Measurements from ENCODE around the gene TMX4.
"Not testable (repeated sequence)": the region's sequence is repeated elsewhere in the genome, so short reads cannot be mapped to it uniquely, and the experiment has no call there.

The TMX4 gene

DNA sequence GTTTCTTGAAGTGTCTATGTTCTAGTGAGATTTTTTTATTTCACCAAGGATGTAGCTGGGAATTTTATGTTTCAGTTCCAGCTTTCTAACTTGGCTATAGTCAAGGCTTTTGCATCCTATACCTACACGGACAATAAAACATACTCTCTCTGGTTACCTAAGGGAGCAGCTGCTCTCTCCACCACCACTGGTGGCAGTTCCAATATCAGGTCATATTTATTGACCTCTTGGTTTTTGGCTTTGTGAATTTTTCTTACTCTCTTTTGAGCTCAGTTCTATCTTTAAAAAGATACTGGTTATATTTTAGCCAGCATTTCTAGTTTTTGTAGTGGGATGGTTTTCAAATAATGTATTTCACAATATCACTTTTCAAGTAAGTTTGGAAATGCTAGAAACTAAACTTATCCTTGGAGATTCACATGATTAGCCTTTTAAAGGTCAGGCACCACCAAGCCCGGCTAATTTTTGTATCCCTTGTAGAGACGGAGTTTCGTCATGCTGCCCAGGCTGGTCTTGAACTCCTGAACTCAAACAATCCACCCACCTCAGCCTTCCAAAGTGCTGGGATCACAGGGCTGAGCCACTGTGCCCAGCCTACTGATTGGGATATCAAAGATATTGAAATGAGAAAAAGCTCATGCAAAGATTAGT is 44.7 kb downstream of the TMX4 start:
- no peaks in the 10 kb centered on the region for H3K27me3 Mint-ChIP-seq (ENCODE audit: low read depth, poor library complexity)
- H3K27ac Mint-ChIP-seq: no peak overlapping the region
- no peaks in the 10 kb centered on the region for H3K4me1 Mint-ChIP-seq
- DNase-seq: no peak
- TF ChIP-seq, protein P1, sequence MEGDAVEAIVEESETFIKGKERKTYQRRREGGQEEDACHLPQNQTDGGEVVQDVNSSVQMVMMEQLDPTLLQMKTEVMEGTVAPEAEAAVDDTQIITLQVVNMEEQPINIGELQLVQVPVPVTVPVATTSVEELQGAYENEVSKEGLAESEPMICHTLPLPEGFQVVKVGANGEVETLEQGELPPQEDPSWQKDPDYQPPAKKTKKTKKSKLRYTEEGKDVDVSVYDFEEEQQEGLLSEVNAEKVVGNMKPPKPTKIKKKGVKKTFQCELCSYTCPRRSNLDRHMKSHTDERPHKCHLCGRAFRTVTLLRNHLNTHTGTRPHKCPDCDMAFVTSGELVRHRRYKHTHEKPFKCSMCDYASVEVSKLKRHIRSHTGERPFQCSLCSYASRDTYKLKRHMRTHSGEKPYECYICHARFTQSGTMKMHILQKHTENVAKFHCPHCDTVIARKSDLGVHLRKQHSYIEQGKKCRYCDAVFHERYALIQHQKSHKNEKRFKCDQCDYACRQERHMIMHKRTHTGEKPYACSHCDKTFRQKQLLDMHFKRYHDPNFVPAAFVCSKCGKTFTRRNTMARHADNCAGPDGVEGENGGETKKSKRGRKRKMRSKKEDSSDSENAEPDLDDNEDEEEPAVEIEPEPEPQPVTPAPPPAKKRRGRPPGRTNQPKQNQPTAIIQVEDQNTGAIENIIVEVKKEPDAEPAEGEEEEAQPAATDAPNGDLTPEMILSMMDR (IDR thresholded peaks at IDR 0.05): no peak
- no peaks in the 10 kb centered on the region for H3K9me3 Mint-ChIP-seq
- no peak overlapping the region for H3K4me3 Mint-ChIP-seq
- H3K36me3 Mint-ChIP-seq (ENCODE audit: low read depth): no peaks in the 10 kb centered on the region

DNA sequence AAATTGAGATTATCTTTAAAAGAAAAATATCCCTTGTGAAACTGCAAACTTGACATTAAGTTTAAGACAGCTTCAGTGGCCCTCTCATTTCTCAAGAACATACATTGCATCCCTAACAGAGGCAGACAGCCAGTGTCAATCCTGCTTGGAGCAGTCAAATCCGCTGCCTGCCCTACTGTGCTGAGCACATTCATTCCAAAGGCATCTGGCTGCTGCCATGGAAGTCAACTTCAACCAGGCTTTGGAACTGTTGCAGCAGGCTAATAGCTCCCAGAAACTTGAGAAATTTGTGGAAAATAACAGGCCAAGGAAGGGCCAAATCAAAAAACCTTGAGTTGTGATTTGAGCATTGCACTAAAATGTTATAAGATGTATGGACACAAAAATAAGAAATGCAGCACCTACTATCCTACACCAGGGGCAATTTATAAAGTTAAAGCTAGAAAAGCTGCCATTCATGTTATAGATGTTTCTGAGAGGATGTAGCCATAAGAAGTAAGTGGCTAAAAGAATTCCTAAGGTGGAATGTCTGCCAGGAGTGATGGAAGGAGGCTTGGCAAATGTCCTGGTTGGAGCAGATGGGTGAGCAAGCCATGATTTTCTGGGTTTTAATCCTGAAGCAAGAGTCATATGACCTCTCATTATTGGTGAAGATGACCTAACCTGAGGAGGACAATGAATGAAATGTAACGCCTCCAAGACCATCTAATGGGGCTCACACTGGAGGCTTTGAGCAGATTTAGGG is 47.9 kb downstream of the TMX4 start:
- no peak for DNase-seq
- Mint-ChIP-seq H3K9me3 (no peaks in the 10 kb centered on the region), H3K4me3 (no peak overlapping the region), H3K27me3 (ENCODE audit: low read depth, poor library complexity) (no peaks in the 10 kb centered on the region), H3K27ac (no peak overlapping the region), H3K36me3 (ENCODE audit: low read depth) (no peaks in the 10 kb centered on the region), H3K4me1 (no peaks in the 10 kb centered on the region)
- TF ChIP-seq, protein P1 (IDR thresholded peaks at IDR 0.05): no peak

DNA sequence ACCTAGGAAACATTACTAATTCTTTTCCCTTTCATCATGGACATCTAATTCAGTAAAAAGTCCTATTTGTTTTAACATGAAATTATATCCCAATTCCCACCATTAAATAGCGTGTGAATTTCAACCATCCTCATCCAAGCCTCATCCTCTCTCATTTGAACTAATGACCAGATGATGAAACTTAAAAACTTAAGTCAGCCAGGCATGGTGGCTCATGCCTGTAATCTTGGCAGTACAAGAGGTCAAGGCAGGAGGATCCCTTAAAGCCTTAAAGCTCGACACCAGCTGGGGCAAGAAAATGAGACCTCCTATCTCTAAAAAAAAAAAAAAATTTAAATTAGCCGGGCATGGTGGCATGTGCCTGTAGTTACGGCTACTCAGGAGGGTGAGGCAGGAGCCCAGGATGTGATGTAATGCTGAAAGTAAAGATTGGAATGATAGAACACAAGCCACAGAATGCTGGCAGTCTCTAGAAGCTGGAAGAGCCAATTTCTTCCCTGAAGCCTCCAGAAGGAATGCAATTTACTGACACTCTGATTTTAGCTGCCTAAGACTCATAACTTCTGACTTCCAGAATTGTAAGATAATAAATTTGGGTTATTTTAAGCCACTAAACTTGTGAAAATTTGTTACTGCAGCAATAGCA is 52.2 kb downstream of the TMX4 start:
- H3K4me3 Mint-ChIP-seq: no peak overlapping the region
- no peaks in the 10 kb centered on the region for H3K36me3 Mint-ChIP-seq (ENCODE audit: low read depth)
- DNase-seq: no peak
- H3K27ac Mint-ChIP-seq: no peak overlapping the region
- no peaks in the 10 kb centered on the region for H3K9me3 Mint-ChIP-seq
- TF ChIP-seq, protein P1 (IDR thresholded peaks at IDR 0.05): no peak
- H3K4me1 Mint-ChIP-seq: no peaks in the 10 kb centered on the region
- no peaks in the 10 kb centered on the region for H3K27me3 Mint-ChIP-seq (ENCODE audit: low read depth, poor library complexity)

DNA sequence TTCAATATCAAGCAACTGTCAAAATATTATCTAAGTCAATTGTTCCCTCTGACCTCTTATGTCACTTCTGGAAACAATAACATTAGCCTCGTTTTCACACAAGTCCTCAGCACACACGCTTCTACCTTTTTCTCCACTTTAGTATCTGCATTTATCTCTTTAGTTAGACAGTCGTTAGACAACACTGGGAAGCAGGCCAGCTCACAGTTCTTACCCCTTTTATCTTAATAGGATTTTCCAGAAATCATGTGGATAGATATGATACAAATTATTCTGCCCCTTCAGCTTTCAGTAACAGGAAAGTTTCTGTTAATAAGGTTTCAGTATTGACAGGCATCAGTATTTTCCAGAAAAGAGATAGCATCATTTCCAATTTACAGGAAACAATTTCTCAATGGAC is 53.4 kb downstream of the TMX4 start:
- TF ChIP-seq, protein P1 (IDR thresholded peaks at IDR 0.05): no peak
- Mint-ChIP-seq H3K4me3 (no peak overlapping the region), H3K27ac (no peak overlapping the region), H3K9me3 (no peaks in the 10 kb centered on the region), H3K4me1 (no peaks in the 10 kb centered on the region), H3K27me3 (ENCODE audit: low read depth, poor library complexity) (no peaks in the 10 kb centered on the region), H3K36me3 (ENCODE audit: low read depth) (no peaks in the 10 kb centered on the region)
- no peak for DNase-seq

DNA sequence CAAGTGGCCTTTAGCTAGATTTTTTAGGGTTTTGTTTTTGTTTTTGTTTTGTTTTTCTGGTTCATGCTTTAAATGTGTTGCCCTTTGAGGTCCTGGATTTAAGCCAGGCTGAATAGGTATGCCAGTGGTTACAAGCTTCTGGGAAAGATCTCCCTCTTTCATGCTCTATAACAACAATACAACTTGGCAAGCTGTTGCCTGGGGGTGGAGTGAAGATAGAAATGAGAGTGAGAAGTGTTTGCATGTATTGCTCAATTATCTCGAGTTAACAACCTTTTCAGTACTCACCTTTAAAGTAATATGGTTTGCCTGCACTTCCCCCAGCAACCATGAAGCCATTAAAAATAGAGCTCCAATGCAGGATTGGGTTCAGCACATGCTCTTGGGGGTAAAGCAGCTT is 60.1 kb downstream of the TMX4 start:
- Mint-ChIP-seq H3K9me3 (peaks cover 48% of the 10 kb centered on the region), H3K4me1 (no peaks in the 10 kb centered on the region), H3K27ac (no peak overlapping the region), H3K4me3 (no peak overlapping the region), H3K36me3 (ENCODE audit: low read depth) (peaks cover 6% of the 10 kb centered on the region), H3K27me3 (ENCODE audit: low read depth, poor library complexity) (peaks cover 8% of the 10 kb centered on the region)
- no peak for DNase-seq
- TF ChIP-seq, protein P1 (IDR thresholded peaks at IDR 0.05): no peak

DNA sequence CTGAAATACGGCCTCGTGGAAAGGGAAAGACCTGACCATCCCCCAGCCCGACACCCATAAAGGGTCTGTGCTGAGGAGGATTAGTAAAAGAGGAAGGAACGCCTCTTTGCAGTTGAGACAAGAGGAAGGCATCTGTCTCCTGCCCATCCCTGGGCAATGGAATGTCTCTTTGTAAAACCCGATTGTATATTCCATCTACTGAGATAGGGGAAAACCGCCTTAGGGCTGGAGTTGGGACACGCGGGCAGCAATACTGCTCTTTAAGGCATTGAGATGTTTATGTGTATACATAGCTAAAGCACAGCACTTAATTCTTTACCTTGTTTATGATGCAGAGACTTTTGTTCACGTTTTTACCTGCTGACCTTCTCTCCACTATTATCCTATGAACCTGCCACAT is 63.0 kb downstream of the TMX4 start:
- DNase-seq, H3K27ac Mint-ChIP-seq: not testable (repeated sequence)
- peaks cover 71% of the 10 kb centered on the region for H3K9me3 Mint-ChIP-seq

More for the DNA sequence above, 63.0 kb downstream of the TMX4 start:
- not testable (repeated sequence) for H3K4me3 Mint-ChIP-seq; H3K36me3 Mint-ChIP-seq (ENCODE audit: low read depth); H3K4me1 Mint-ChIP-seq
- H3K27me3 Mint-ChIP-seq (ENCODE audit: low read depth, poor library complexity): peaks cover 11% of the 10 kb centered on the region
